ENCODE results near the gene SPPL3.

GRCh38 chr12:120862664-120863063, 41.5 kb downstream of the SPPL3 start:
- TF ChIP-seq, protein P1, sequence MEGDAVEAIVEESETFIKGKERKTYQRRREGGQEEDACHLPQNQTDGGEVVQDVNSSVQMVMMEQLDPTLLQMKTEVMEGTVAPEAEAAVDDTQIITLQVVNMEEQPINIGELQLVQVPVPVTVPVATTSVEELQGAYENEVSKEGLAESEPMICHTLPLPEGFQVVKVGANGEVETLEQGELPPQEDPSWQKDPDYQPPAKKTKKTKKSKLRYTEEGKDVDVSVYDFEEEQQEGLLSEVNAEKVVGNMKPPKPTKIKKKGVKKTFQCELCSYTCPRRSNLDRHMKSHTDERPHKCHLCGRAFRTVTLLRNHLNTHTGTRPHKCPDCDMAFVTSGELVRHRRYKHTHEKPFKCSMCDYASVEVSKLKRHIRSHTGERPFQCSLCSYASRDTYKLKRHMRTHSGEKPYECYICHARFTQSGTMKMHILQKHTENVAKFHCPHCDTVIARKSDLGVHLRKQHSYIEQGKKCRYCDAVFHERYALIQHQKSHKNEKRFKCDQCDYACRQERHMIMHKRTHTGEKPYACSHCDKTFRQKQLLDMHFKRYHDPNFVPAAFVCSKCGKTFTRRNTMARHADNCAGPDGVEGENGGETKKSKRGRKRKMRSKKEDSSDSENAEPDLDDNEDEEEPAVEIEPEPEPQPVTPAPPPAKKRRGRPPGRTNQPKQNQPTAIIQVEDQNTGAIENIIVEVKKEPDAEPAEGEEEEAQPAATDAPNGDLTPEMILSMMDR (conservative IDR thresholded peaks at IDR 0.05; ENCODE audit: low read depth, low read length): no peak
- no peak for TF ChIP-seq EZH2phosphoT487 (IDR thresholded peaks at IDR 0.05; ENCODE audit: borderline replicate concordance, low read length)

Measured in PC-3 (cell line).